Esophagus squamous epithelium (tissue), 4 donors: ENCODE measurements around the gene CFAP299.

Source experiments
- POLR2A ChIP-seq, 4 donors: fragments of 450-650 bp; IDR thresholded peaks; one replicate each; pipeline ENCODE4 v1.6.1; 2017; ENCODE audit warnings: antibody characterized with exemption in 4 of 4, mild to moderate bottlenecking in 4 of 4, moderate library complexity in 3 of 4
- TF ChIP-seq, protein P1 (sequence below), 6 experiments: fragments of 450-650 bp in 4 of 6; fragments of 200-600 bp in 2 of 6; sonication (generic) in 2 of 6; IDR thresholded peaks; one replicate each; pipeline ENCODE4 v1.5.1; 2016 to 2019; ENCODE audit warnings: antibody characterized with exemption in 6 of 6, mild to moderate bottlenecking in 4 of 6, moderate library complexity in 4 of 6

DNA sequence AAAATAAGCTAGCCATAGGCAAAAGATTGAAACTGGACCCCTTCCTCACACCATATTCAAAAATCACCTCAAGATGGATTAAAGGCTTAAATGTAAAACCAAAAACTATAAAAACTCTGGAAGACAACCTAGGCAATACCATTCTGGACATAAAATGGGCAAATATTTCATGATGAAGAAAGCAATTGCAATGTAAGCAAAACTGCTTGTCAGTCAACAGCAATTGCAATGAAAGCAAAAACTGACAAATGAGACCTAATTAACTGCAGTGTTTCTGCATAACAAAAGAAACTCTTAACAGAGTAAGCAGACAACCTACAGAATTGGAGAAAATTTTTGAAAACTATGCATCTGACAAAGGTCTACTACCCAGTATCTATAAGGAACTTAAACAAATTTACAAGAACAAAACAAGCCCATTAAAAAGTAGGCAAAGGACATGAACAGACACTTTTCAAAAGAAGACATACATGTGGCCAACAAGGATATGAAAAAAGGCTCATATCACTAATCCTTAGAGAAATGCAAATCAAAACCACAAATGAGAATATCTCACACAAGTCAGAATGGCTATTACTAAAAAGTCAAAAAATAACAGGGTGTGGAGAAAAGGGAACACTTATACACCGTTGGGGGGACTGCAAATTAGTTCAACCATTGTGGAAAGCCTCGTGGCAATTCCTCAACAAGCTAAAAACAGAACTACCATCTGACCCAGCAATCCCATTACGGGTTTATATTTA is 46.7 kb downstream of the CFAP299 start:
- TF ChIP-seq, protein P1, sequence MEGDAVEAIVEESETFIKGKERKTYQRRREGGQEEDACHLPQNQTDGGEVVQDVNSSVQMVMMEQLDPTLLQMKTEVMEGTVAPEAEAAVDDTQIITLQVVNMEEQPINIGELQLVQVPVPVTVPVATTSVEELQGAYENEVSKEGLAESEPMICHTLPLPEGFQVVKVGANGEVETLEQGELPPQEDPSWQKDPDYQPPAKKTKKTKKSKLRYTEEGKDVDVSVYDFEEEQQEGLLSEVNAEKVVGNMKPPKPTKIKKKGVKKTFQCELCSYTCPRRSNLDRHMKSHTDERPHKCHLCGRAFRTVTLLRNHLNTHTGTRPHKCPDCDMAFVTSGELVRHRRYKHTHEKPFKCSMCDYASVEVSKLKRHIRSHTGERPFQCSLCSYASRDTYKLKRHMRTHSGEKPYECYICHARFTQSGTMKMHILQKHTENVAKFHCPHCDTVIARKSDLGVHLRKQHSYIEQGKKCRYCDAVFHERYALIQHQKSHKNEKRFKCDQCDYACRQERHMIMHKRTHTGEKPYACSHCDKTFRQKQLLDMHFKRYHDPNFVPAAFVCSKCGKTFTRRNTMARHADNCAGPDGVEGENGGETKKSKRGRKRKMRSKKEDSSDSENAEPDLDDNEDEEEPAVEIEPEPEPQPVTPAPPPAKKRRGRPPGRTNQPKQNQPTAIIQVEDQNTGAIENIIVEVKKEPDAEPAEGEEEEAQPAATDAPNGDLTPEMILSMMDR (IDR thresholded peaks at IDR 0.05): no peak
- no peak for TF ChIP-seq POLR2A (IDR thresholded peaks at IDR 0.05)
